Measurements from ENCODE around the gene KRTAP4-1.
A peak's percentile ranks its signal among the peaks of the same experiment; 100 is the strongest.
"Not testable (repeated sequence)": the region's sequence is repeated elsewhere in the genome, so short reads cannot be mapped to it uniquely, and the experiment has no call there.

Gene KRTAP4-1

GRCh38 chr17:41184480-41184961 is at the start of gene KRTAP4-1:
TSS of gene KRTAP4-1 (minus strand) at chr17:41184911. CDS start at chr17:41184854, 57 bp downstream.
- no peak for DNase-seq

DNA sequence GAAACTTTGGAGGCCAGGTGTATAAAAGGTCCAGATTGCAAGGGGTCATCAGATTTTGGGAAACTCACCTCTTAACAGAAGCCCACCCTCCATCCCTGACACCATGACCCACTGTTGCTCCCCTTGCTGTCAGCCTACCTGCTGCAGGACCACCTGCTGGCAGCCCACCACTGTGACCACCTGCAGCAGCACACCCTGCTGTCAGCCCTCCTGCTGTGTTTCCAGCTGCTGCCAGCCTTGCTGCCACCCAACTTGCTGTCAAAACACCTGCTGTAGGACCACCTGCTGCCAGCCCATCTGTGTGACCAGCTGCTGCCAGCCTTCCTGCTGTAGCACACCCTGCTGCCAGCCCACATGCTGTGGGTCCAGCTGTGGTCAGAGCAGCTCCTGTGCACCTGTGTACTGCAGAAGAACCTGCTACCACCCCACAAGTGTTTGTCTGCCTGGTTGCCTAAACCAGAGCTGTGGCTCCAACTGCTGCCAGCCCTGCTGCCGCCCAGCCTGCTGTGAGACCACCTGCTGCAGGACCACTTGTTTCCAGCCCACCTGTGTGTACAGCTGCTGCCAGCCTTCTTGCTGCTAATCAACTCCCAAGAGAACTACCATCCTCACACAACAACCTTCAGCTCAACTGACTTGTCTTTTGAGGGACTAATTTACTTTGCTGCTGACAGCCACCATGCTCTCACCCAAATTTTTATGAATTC is 47.8 kb upstream of the KRTAP4-1 start, which contains the start of gene KRTAP9-3:
KRTAP9-3 (plus strand) TSS at position 51 of the 707 bp plus-strand sequence; CDS start at position 104, 53 bp downstream.
- DNase-seq, result not testable (repeated sequence)

- DNase-seq, result no peak
Measured at GRCh38 chr17:41231731-41232130, 47.0 kb upstream of the KRTAP4-1 start.

GRCh38 chr17:41230094-41230493 is 45.4 kb upstream of the KRTAP4-1 start:
- DNase-seq, result no peak

DNA sequence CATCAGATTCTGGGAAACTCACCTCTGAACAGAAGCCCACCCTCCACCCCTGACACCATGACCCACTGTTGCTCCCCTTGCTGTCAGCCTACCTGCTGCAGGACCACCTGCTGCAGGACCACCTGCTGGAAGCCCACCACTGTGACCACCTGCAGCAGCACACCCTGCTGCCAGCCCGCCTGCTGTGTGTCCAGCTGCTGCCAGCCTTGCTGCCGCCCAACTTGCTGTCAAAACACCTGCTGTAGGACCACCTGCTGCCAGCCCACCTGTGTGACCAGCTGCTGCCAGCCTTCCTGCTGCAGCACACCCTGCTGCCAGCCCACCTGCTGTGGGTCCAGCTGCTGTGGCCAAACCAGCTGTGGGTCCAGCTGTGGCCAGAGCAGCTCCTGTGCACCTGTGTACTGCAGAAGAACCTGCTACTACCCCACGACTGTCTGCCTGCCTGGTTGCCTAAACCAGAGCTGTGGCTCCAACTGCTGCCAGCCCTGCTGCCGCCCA is 41.9 kb upstream of the KRTAP4-1 start, which contains the start of gene KRTAP9-2:
KRTAP9-2 (plus strand) TSS at position 51 of the 498 bp plus-strand sequence; CDS start at position 58, 7 bp downstream.
- not testable (repeated sequence) for DNase-seq

GRCh38 chr17:41226051-41226450 is 41.3 kb upstream of the KRTAP4-1 start:
- DNase-seq, result no peak

DNA sequence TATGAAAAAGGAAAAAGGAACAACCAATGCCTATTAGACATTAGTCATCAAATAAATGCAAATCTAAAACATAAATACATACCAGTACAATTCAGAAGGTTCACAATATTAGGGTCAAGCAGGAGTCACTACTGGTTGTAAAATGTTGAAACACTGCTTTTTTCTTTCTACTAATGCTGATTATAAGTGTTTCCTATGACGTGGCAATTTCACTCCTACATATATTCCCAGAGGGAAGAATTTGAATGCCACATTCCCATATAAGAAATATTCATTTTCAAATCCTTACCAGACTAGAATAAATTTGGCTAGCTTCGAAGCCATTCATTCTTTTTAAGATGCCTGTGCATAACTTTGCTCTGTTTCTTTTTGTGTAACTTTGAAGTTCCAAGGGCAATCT is 39.1 kb upstream of the KRTAP4-1 start:
- no peak for DNase-seq

GRCh38 chr17:41215681-41216080 is 31.0 kb upstream of the KRTAP4-1 start:
- DNase-seq, result no peak

DNA sequence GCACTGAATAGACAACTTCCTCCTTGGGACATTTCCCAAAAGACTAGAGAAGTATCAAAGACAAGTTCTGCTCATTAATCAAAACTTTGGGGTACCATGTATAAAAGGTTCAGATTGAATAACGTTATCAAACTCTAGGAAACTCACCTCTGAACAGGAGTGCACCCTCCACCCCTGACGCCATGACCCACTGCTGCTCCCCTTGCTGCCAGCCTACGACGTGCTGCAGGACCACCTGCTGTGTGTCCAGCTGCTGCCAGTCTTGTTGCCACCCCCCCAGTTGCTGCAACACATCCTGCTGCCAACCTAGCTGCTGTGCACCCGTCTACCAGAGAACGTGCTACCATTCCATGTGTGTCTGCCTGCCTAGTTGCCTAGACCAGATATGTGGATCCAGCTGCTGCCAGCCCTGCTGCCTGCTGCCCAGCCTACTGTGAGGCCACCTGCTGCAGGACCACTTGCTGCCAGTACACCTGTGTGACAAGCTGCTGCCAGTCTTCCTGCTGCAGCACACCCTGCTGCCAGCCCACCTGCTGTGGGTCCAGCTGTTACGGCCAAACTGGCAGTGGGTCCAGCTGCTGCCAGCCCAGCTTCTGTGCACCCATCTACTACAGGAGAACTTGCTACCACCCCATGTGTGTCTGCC is 27.9 kb upstream of the KRTAP4-1 start:
- peak; percentile 44 to 72 for DNase-seq

- peak in 1 of 2 experiments; percentile 69 for DNase-seq
Measured at GRCh38 chr17:41211845-41212466, 27.2 kb upstream of the KRTAP4-1 start.

DNA sequence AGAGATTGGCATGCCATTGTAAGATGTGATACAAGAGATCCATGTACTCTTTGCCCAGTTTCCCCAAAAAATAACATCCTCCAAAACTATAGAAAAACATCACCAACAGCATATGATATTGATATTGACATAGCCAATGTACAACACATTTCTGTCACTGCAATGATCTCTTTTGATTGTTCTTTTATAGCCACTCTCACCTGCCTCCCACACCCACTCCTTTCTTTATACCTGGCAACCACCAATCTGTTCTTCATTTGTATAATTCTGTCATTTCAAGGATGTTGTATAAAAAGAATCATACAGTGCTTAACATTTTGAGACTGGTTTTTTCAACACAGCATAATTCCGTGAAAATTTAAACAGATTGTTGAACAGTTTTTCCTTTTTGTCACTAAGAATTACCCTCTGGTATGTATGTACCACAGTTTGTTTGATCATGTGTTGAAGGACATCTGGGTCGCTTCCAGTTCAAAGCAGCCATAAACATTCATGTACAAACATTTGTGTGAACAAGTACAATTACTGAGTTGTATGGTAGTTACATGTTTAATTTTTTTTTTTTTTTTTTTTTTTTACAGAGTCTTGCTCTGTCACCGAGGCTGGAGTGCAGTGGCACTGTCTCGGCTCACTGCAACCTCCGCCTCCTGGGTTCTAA is 14.8 kb upstream of the KRTAP4-1 start:
- DNase-seq, result peak in 1 of 2 experiments; percentile 46

DNA sequence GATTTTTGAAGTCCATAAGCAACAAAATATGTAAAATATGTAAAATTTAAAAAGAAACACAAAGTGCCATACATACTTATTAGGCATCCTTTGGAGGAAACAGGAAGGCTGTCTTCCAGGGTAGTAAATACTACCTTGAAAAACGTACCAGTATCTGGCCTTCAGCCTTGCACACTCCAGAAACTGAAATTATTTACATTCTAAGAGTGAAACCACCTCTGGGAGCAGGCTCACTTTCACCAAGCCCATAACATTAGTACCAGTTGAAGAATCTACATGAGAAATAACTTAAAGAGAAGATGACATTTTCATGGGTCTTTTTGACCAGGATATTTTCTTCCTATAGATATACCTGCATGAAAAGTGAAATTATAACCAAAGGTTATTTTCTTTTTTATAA is 11.4 kb upstream of the KRTAP4-1 start:
- no peak for DNase-seq

DNA sequence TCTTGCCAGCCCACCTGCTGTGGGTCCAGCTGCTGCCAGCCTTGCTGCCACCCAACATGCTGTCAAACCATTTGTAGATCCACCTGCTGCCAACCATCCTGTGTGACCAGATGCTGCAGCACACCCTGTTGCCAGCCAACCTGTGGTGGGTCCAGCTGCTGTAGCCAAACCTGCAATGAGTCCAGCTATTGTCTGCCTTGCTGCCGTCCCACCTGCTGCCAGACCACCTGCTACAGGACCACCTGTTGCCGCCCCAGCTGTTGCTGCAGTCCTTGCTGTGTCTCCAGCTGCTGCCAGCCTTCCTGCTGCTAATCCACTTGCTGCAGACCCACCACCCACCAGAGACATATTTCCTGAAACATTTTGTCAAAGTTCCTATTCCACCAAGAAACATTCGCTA is 5.6 kb upstream of the KRTAP4-1 start:
- no peak for DNase-seq

DNA sequence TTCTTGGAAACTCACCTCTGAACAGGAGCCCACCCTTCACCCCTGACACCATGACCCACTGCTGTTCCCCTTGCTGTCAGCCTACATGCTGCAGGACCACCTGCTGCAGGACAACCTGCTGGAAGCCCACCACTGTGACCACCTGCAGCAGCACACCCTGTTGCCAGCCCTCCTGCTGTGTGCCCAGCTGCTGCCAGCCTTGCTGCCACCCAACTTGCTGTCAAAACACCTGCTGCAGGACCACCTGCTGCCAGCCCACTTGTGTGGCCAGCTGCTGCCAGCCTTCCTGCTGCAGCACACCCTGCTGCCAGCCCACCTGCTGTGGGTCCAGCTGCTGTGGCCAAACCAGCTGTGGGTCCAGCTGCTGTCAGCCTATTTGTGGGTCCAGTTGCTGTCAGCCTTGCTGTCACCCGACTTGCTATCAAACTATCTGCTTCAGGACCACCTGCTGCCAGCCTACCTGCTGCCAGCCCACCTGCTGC is 5.2 kb upstream of the KRTAP4-1 start, which contains the start of gene KRTAP9-1:
KRTAP9-1 (plus strand) TSS at position 51 of the 482 bp plus-strand sequence; CDS start at position 51, 0 bp downstream.
- not testable (repeated sequence) for DNase-seq

DNA sequence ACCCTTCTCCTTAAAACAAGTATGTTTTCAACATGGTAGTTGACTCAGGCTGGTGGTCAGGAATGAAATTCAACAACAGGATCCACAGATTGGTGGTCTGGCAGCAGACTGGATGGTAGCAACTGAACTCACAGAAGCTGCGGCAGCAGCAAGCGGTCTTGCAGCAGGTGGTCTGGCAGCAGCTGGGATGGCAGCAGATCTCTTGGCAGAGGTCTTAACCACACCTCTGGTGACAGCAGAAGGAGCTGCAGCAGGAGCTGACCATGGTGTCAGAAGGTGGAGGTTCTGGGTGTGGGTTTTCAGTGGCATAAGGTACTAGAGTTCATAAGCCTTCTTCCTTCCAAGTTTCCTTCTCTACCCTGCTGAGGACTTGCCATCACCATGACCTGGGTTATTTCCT is 2.2 kb upstream of the KRTAP4-1 start:
- no peak for DNase-seq

GRCh38 chr17:41185001-41185400 is 290 bp upstream of the KRTAP4-1 start:
- DNase-seq, result no peak

- no peak for DNase-seq
Measured at GRCh38 chr17:41178843-41179616, 5.7 kb downstream of the KRTAP4-1 start.

DNA sequence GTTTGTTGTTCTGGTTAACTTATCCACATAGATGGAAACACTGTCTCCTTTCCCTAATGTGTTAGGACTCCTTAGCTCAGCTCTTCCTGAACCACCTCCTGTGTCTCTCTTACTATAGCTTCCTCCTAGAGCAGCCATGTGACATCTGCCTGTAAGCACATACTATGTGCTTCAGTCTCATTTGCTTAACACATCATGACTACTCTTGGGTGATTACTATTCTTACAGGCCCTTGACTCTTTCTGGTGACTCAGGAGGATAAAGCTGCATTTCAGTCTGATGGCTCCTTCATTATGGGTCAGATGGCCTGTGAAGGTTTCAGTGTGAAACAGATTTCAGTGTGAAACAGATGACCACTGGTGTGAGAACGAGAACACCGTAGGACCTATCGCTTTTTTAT is 6.4 kb downstream of the KRTAP4-1 start:
- no peak for DNase-seq

- no peak for DNase-seq
Measured at GRCh38 chr17:41177727-41178271, 6.9 kb downstream of the KRTAP4-1 start, which contains the start of gene KRTAP4-2. TSS of gene KRTAP4-2 (minus strand) at chr17:41178221. CDS start at chr17:41178164, 57 bp downstream.

DNA sequence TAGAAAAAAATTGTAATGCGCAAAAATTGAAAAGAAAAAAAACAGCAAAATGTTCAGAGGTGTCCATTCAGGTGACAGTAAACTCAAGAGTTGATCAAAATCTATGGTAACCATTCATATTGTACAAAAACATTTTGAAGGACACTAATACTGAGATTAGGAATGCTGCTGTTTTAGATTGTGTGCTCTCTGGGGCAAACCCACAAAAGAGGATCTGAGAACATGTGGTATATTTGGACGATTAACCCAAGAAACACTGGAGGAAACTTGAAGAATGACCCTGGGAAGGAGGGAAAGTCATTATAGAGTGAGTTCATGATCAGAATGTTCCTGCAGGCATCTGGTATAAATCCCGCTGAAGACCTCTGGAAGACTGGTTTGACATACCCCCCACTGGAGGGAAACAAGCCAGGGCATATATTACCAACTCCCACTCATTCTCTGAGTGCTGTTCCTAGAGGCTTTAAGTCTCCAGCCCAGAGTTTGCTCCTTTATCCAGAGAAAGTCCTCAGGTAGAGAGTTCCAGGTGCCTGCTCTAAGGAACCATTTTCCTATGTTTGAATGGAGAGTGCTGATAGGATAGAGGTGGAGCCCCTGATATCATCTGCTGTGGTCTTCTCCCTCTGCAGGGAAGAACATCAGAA is 7.8 kb downstream of the KRTAP4-1 start:
- no peak for DNase-seq

GRCh38 chr17:41171886-41172285 is 12.8 kb downstream of the KRTAP4-1 start:
- DNase-seq, result no peak
